ENCODE results near the gene LAIR2.
"Not testable (repeated sequence)": the region's sequence is repeated elsewhere in the genome, so short reads cannot be mapped to it uniquely, and the experiment has no call there.

The LAIR2 gene

DNA sequence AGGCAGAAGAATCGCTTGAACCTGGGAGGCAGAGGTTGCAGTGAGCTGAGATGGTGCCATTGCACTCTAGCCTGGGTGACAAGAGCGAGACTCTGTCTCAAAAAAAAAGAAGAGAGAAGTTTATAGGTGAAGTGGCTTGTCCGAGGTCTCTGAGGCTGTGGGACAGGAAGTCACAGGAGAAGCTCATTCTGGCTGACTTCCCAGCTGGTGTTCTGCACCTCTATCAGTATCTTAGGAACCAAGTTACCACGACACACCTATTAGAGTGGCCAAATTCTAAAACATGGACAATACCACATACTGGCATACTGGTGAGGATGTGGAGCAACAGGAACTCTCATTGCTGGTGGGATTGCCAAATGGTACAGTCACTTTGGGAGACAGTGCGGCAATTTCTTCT lies 7.3 kb upstream of the LAIR2 start:
- not testable (repeated sequence) for DNase-seq

DNA sequence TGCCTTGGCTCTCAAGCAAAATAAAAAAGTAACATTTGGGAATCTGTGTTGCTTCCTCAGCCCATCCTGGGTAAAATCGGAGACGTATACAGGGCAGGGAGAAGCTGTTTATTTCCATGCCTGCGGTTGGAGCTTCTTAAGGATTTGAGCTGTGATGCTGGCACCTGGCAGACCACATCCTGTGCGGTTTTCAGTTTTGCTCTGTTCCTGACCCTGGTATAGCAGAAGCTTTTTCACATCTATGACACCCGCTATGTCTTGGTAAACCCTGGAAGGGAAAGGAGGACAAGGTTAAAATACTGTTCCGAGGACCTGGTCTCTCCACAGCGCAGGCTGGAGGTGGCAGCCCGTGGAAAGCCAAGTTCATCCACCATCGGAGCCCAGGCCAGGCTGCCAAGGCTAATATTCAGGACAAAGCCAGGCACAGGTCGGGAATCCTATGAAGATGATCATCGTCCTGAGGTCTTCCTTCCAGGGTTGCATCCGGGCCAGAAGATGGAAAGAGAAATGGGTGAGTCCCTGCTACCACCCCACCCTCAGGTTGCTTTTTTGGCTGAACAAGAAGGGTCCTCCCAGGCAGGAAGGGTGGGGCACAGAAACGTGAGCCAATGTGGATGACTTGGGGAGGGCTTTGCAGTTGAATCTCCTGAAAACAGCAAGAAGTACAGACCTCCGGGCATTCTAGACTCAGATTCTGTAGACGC lies 4.7 kb upstream of the LAIR2 start:
- DNase-seq: not testable (repeated sequence)

DNA sequence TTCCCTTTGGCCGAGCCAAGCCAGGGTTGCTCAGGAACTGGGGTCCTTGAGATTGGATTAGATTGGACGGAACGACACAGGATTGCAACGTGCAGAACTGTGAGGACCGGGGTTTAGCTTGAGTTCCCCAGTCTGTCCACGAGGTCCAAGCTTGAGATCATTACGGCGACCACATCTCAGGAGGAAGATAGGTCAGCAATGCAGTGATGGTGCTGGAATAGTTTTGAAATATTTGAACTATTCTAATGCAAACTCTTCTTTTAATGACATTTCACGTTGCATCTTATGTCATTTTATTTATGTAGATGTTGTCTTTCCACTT lies 4.2 kb upstream of the LAIR2 start:
- DNase-seq: not testable (repeated sequence)

DNA sequence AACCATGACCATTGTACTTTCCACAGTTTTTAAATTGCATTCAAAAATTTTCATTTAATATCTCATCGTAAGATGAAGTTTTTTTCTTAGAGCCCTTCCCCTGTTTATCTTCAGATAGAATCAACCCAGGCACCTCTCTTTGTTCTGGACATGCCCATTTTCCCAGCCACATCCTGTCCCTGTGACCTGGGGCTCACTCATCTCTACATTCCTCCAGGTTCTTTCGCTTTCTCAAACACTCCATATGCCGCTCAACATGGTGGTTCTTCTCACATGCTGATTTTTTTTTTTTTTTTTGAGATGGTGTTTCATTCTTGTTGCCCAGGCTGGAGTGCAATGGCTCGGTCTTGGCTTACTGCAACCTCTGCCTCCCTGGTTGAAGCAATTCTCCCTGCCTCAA lies 2.9 kb downstream of the LAIR2 start:
- DNase-seq: not testable (repeated sequence)

GRCh38 chr19:54506079-54506478 lies 3.4 kb downstream of the LAIR2 start:
- no peak for DNase-seq

- DNase-seq: not testable (repeated sequence)
These were observed 4.5 kb downstream of the LAIR2 start for GRCh38 chr19:54507038-54507717.

GRCh38 chr19:54507824-54508223 lies 5.2 kb downstream of the LAIR2 start:
- DNase-seq: no peak

DNA sequence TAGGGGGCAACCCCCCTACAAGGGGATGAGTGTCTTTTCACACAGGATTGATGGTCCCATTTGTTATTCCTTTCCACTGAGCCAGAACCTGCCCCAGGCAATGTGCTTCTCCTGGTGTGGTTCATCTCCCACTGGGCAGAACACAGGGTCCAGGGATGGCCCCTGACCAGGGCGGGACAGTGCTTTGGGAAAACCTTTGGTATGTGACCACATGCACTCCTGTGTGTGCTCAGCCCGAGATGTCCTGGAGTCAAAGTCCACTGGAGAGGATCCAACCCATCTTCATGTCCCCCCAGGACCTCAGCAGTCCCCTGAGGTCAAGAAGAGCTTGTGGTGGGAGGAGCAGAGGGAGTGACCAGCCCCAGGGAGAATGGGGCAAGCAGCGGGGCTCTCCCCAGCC lies 5.9 kb downstream of the LAIR2 start:
- DNase-seq: not testable (repeated sequence)

DNA sequence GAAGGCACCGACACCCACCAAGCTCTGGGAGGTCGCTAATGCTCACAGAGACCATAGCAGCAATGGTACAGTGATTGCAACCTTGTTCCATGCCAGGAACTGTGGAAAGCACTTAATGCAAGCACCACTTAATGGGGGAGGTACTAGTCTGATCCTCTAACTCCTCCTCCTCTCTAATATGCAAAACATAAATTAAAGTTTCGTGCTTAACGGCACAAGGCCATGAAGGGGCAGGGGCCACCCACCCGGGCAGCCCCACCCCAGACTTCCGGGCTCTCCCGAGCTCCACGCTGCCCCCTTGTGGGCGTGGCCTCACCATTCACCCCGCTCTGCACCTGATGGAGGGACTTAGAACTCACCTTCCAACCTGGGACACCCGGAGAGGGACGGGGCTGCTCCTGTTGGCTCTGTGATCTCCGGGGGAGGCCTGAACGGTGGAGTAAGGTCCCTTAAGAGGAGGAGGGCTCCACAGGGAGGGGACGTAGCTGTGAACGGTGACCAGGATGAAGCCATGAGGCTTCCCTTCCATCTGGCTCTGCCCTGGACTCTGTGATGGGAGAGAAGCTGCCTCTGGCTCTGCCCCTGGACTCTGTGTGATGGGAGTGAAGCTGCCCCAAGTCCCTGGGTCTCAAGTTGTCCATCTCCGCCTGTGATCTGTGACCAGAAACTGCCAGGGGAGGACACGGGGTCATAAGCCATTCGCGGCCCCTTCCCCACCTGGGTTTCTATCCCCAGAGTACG lies 6.7 kb downstream of the LAIR2 start:
- not testable (repeated sequence) for DNase-seq

DNA sequence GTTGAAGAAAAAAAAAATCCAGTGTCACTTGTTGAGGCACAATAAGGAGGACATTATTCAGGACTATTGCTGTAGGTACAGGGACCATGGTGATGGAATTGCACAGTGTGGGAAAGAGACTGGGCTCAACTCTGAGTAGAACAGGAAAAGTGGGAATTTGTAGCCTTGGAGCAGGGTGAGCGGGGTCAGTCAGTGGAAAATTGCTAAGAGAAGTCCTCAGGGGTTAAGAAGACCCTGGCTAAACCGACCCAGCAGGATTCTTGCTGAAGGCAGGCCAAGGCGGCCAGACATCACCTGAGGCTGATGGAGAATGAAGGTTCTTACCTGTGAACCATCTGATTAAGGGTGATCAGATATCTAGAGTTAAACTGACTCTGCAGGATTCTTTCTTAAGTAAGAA lies 12.5 kb downstream of the LAIR2 start:
- DNase-seq: no peak

DNA sequence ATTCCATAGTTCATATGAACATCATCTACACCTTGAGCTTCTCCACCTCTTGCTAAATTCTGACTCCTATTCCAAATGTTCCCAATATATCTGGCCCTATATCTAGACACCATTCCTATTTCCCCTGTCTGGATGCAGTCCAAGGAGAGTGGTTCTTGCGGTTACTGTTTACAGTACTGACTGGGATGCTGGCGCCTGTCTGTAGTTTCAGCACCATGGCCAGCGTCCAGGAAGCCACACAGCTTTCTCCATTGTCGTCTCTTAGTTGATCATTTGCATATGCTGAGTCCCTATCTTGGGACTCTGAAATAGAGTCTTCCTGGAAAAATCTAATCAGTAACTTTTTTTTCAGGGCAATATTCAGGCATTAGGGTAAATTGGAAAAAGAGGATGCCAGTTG lies 14.9 kb downstream of the LAIR2 start:
- DNase-seq: no peak

DNA sequence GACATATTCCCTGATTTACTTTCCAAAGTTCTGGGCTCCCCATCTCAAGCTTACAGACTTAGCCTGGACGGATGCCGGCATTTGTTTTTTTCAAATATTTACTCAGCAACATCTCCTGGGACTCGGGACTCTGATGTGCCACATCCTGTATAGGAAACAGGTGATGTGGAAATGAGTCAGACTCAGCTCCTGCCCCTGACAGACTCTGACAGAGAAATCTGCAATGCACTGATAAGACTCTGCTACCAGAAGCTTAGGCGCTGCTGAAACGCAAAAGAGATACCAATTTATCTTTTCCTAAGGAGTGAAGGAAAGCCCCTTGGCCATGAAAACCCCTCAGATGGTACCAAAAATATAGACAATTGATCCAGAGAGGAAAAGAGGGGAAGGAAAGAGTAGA lies 16.2 kb downstream of the LAIR2 start:
- no peak for DNase-seq

- no peak for DNase-seq
These were observed 18.6 kb downstream of the LAIR2 start for GRCh38 chr19:54521022-54521859.

- DNase-seq: no peak
These were observed 19.4 kb downstream of the LAIR2 start for GRCh38 chr19:54521860-54522513.

DNA sequence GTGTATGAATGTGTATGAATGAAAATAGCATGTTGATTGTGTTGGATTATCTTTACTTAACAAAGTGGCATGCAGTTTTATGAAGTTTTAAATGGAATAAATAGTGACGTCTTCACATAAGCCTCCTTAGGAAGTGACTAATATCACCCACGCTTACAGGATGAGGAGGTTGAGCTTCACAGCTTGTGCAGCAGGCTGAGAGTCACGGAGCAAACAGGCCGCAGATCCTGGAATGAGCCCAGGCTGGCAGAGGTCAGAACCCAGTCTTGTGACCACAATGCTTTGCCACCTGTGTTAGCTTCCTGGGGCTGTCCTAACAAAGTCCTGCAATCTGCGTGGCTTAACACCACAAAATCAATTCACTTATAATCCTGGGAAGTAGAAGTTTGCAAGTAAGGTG lies 20.8 kb downstream of the LAIR2 start:
- DNase-seq: no peak

- no peak for DNase-seq
These were observed 23.0 kb downstream of the LAIR2 start for GRCh38 chr19:54525636-54526035.

DNA sequence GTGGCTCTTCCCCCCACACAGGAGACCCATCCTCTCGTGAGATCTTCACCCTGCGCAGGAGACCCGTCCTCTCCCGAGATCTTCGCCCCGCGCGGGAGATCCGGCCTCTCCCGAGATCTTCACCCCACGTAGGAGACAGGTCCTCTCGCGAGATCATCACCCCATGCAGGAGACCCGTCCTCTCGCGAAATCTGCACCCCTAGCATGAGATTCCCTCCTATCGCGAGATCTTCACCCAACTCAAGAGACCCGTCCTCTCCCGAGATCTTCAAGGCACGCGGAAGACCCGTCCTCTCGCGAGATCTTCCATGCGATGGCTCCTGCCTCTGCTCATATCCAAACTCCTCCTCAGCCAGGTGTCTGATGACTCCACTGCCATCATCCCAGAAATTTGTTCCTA lies 24.3 kb downstream of the LAIR2 start:
- DNase-seq: no peak

DNA sequence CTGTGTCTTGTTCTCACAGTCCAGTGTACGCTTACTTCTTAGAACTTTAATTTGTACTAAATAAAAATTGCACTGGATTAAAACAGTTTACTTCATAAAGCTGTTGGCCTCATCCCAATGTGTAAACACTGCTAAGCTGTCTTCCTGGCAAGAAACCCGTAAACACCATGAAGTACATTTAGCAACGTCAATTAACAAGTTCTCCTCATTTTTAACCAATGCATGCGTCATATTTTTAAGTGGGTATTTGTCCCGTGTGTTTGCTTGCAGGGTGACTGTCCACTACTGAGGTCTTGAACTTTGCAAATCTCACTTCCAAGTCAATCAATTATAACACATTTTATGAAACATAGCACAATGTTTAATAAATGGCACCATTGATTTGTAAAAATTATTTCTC lies 28.2 kb downstream of the LAIR2 start:
- no peak for DNase-seq

- DNase-seq: no peak
These were observed 29.9 kb downstream of the LAIR2 start for GRCh38 chr19:54532528-54532927.

- no peak for DNase-seq
These were observed 30.8 kb downstream of the LAIR2 start for GRCh38 chr19:54533476-54533875.

DNA sequence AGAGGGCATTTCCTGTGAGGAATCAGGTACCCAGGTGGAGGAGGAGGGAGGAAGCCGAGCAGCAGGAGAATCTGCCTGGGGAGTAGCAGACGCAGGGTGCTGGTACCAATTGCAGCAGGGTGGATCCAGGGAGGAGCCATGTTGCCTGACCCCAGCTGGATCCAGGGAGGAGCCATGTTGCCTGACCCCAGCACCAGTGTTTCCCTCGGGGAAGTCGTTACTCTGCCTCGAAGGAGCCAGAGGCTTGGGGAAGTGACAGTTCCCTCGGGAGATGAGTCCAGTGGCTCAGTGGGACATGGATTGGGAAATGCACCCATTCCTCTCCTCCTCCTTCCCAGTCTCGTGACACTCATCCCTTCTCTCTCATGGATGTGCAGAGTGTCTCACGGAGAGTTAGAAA lies 31.5 kb downstream of the LAIR2 start:
- DNase-seq: no peak

- no peak for DNase-seq
These were observed 33.0 kb downstream of the LAIR2 start for GRCh38 chr19:54535601-54536000.

- no peak for DNase-seq
These were observed 34.3 kb downstream of the LAIR2 start for GRCh38 chr19:54536956-54537355.

Measured in NCI-H187 treated with DMSO at 0.1 percent for 48 hours (cell line).